HG02798 (cell line): ENCODE data around the gene NADK2.
A peak's percentile ranks its signal among the peaks of the same experiment; 100 is the strongest.
"Not testable (repeated sequence)": the region's sequence is repeated elsewhere in the genome, so short reads cannot be mapped to it uniquely, and the experiment has no call there.

Source experiments
- ATAC-seq: cut with Tn5 transposase; IDR thresholded peaks from one replicate; pipeline ENCODE4 v1.9.1; 2021; ENCODE audit warnings: mild to moderate bottlenecking; ENCODE audit not compliant: unreplicated experiment, poor library complexity

The NADK2 gene, protein sequence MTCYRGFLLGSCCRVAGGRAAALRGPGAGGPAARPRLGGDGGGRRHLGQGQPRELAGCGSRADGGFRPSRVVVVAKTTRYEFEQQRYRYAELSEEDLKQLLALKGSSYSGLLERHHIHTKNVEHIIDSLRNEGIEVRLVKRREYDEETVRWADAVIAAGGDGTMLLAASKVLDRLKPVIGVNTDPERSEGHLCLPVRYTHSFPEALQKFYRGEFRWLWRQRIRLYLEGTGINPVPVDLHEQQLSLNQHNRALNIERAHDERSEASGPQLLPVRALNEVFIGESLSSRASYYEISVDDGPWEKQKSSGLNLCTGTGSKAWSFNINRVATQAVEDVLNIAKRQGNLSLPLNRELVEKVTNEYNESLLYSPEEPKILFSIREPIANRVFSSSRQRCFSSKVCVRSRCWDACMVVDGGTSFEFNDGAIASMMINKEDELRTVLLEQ

DNA sequence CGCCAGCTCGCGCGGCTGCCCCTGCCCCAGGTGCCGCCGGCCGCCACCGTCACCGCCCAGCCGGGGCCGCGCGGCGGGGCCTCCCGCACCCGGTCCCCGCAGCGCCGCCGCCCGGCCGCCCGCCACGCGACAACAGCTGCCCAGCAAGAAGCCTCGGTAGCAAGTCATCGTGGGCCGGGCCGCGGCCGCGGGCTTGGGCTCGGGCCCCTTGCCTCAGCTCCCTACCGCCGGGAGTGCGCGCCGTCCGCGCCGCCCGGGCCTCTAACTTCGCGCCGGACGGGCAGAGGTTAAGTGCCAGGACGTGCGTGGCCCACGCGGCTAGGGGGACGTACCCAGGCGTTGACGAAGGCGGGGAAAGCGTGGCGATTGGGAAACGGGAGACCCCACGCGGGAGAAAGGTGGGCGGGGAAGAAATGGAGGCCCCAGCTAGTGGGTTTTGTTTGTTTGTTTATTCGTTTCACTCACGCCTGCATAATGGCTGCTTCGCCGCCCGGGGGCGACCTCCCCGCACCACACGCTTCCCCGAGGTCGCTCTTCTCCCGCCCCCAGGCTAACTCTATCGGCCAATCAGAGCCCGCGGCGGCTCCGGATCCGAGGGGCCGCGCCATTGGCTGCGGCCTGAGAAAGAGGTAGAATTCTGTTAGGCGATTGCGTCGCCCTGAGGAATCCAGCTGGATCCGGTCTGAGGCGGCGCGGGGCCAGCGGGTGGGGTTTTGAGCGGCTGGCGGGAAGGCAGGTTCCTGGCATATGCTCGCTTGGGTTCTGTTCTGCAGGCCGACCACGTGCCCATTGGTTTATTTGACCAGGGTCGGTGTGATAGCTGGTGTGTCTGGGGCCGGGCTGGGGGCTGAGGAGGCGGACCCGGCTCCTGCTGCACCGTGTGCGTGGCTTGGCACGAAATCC, at the start of gene NADK2:
Gene NADK2 (minus strand): TSS at position 295 of the 903 bp plus-strand sequence. CDS start 127 bp downstream, at position 168.
- ATAC-seq, result peak; percentile 91

DNA sequence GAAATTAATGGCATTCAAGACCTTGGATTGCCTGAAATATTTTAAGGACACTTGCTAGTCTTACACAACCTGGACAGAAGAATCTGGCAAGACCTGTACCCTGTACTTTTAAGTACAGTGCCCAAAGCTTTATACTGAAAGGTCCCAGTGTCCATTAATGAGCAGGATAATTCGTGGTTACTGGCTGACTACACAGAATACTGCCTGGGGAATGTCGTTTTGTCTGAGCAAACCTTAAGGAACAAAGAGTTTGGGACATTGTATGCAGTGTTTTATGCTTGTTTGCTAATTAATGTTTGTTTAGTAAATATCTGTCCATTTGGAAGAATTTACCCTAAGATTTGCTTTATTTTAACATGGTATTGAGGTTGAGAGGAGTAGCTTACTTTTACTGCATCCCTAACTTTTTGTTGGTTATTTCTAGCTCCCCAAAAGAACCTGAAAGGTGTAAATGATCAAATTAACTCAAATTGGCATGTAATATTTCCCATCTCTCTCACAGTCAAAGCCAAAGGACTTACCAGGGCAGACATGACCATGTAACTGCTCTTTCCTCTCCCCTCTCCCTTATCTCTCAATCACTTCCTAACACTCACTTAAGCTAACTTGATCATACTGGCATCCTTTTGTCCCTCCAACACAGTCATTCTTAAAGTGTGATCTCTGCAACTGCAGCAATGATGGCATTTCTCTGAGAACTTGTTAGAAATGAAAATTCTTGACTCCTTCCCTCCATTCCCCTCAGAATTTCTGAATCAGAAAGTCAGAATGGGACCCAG, 44.3 kb upstream of the NADK2 start:
- ATAC-seq, result no peak

DNA sequence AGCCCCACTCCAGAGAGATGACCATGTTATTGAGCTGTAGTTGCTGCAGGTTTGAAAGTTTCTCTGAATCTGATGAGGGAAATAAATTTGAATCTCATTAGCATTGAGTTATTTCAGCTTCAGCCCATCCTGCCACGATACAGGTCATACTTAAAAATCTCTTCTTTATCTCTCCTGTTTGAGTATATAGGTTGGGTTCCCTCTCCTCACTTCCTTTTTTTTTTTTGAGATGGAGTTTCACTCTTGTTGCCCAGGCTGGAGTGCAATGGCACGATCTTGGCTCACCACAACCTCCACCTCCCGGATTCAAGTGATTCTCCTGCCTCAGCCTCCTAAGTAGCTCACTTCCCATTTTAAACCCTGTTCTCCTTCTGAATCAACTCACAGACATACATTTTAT, 42.0 kb upstream of the NADK2 start:
- not testable (repeated sequence) for ATAC-seq

DNA sequence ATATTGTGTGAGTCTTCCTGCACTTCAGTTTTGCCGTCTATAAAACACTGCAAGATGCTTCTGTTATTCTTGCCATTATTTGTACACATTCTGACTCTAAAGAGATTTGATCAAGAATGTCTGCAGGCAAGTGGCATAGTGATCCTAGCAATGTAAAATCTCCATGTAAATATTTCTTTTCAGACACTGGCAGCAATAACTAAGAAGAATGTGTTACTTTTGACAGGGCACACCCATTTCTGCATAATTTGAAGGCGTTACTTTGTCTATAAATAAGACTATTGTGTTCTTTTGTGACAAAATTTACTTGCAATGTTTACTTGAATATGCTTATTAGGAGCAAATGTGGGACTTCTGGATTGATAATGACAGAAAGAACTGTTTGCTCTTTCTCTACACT, 39.9 kb upstream of the NADK2 start:
- ATAC-seq, result no peak

DNA sequence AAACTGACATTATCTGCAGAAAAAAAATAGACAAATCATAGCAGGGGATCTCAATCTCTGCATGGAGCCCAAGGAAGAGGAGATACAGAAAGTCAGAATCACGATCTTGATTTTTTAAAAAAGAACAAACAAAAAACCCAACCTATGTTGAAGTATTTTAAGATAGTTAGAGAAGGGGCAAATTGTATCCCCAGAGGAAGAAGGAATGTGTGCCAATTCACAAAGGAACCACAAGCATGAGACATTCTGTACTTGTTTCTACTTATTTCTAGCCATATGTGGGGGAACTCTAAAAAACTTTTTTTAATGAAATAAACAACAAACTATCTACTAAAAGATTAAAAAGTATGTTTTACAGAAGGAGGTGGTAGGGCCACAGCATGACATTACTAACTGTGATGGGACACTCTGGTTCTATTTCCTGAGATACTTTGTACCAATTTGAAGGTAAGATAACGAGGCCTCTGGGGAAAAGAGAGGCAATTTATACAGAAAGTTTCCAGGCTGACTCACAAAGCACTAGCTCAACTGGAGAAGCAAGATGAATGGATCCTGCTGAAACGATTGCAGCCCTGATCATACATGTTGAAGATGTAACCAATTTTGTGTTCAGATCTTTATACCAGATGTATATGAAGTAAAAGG, 37.5 kb upstream of the NADK2 start:
- ATAC-seq, result no peak

DNA sequence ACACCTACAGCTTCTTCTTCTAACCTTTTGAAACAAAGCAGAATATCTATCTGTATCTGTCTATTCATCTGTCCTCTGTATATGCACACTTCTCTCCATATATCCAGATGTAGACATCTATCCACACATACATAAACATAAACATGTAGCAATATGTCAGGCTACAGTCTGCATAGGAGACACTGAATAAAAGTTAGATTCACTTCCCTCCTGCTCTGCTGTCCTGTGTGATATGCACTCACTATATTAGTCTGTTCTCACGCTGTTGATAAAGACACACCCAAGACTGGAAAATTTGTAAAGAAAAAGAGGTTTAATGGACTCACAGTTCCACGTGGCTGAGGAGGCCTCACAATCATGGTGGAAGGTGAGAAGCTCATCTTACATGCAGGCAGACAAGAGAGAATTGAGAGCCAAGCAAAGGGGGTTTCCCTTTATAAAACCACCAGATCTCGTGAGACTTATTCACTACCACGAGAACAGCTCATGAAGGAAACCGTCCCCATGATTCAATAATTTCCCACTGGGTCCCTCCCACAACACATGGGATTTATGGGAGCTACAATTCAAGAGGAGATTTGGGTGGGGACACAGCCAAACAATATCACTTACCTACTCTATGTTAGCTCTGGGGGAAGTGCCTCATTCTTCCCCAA, 35.9 kb upstream of the NADK2 start:
- no peak for ATAC-seq

DNA sequence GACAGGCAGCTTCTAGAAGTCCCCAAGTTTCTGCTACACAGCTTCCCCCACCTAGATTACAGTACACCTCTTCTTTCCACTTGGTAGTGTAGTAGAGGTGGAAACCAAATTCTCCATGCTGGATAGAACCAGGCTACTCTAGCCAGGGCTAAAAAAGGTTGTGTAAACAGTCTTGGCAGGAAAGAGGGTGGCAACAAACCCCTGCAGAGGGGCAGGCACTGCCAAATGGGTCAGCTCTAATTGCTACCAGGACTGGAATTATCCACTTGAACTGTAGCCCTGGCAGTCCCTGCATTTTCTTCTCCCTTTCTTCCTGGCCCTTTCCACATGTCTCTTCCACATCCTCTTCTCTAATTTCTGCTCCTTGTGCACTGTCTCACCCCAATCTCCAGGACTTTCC, 35.1 kb upstream of the NADK2 start:
- no peak for ATAC-seq

DNA sequence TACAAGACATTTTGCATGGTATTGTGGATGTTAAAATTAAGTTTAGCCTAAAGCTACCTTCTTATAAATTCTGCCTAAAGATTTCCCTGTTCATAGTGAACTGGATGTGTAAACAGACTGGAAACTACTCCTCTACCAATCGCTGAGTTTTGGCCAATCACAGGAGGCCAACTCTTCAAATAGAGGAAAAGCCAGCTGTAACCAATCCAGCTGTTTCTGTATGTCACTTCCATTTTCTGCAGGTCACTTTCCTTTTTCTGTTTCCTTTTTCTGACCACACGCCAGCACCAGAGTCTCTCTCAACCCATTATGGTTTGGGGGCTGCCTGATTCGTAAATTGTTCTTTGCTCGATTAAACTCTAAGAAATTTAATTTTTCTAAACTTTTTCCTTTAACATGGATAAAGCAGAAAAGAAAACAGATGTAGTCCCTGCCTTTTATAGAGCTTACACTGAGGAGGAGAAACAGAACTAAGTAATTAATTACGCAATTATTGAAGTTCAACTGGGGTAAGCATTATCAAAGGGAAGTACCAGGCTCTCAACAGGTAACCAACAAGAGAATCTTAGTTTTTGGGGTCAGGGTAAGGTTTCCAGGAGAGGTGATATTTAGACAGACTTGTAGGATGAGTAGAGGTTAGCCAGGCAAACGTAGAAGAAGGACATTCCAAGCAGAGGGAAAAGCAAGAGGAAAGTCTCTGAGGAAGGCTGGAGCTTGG, 32.2 kb upstream of the NADK2 start:
- no peak for ATAC-seq

DNA sequence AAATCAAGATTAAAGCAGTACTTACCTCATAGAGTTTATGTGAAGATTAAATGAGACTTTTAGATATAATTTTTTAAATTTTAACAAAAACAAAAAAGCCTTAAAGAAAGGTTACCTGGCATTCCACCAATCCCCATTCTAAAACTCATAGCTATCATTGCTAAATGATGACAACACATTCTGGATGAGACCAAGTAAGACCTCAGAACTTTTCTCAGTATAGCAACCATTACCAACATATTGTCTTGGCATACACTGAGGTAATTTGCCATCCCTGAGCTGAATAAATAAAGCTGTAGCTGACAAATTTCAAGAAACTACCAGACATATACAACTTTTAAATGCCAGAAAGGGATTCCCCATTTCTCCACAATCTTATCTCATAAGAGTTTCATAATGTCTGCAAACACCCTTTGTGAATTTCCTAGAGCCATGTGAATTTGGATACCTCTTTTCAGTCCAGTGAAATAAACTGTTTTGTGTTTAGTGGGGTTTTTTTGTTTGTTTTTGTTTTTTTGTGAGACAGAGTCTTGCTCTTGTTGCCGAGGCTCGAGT, 30.5 kb upstream of the NADK2 start:
- ATAC-seq, result no peak

DNA sequence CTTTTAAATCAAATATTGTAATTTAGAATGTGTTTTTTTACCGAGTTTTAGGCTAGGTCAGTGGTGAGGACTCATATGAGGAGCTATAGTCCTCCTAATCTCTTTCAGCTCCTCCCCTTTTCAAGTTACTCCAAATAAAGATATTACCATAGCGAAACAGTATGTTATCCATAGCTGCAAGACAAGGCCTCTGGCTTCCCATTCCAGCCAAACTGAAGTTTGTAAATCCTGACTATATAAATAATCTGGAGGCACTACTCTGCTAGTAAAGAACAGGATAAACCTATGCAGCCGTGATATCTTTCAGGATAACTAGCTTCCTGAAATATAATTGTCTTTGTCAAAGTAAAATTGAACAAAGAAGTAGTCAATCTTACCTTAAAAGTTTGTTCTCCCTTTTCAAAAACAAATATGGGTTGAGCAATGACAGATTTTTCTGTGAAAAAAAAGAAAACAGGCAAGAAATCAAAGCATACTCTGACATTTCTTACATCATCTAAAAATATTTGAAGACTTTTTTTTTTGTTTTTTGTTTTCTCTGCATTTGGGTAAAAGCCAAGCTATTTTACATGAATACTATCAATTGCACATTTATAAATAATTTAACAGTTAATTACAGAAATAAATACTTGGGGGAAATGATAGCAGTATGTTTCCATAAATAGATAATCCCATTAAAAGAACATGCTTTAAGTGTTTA, 29.3 kb upstream of the NADK2 start:
- no peak for ATAC-seq

DNA sequence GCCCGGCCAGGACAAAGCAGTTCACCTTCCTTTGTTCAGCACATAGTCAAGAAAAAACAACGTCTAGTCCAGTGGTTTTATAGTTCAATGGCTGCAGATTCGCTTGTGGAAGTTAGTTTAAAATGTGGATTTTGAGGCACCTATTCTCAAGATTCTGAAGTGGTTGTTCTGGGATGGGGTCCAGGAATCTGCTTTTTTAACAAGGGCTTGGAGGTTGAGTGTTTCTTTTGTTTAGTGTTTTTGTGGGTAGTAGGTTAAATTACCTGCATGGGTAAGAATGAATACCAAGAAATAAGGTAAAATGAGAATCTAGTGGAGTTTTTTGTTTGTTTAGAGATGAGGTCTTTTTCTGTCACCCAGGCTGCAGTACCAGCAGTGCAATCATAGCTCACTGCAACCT, 28.4 kb upstream of the NADK2 start:
- ATAC-seq, result no peak

DNA sequence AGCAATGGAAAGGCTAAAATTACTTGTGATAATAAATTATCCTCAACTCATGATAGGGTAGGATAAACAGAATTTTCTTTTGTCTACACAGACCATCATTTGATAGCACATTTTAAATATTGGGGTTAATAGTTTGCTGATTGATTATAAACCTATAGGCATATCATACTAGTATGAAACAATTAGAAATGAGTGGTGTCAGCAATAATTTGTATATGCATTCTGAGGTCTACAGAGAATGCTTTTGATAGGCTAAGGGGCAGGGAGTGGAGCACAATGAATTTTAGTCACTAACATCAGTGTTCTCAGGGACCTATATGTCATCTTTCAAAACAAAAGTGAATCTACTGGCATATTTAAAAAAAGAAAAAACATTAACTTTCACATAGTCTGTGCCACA, 27.8 kb upstream of the NADK2 start:
- ATAC-seq, result no peak

DNA sequence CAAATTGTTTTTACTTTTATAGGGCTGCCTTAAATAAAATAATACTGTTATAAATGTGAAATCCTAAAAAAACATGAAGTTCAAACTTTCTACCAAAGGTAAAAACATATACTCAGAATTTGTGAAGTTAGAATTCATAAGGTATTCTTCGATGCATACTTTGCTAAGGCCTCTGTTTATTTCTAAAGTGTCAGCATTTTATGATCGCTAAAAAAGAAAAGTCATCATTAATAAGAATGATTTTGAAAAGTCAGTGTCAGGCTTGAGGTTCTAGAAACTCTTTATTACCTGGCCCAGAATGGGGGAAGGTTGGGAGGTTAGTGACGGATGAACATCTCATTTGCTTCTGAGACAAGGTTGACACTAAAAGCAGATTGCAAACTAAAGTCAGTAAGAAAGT, 26.2 kb upstream of the NADK2 start:
- no peak for ATAC-seq

DNA sequence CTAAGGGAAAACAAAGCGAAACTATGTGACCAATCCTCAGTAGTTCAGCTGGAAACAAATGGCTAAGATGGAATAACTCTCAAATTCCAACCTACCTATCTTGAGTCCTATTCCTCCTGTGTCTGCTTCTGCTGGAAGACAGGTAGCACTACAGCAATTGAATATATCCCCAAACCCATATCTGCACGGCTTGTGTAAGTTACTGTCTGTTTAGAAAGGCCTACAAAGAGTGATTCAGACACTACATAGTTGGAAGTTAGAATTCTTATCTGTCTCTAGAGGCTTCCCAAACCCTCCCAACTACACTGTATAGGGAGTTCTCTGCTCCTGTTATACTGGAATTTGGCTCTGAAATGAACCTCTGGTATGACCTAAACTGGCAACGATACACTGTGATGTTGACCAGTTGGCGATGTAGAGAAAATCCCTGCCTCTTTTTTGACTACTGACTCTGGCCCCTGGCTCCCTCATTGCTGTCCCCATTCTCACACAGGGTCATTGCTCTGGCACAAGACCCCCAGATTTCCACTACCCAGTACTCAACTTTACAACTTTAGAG, 22.6 kb upstream of the NADK2 start:
- ATAC-seq, result no peak

DNA sequence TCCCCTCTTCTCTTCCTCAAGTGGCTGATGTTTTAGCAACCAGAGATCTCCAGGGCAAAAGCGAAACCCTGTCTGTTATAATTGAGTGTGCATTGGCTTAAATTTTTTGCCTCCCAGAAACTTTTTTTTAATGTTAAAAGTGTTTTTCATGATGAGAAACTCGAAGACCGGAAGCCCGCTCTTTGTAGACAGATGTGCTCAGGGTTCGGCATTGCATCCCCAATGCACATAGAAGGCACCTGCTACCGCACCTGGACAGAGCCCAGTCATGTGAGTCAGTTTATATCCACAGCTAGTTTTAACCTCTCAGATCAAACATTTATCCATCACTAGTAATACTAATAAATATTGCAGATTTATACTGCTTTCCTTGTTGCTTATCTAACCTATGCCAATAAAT, 19.5 kb upstream of the NADK2 start:
- ATAC-seq, result no peak

DNA sequence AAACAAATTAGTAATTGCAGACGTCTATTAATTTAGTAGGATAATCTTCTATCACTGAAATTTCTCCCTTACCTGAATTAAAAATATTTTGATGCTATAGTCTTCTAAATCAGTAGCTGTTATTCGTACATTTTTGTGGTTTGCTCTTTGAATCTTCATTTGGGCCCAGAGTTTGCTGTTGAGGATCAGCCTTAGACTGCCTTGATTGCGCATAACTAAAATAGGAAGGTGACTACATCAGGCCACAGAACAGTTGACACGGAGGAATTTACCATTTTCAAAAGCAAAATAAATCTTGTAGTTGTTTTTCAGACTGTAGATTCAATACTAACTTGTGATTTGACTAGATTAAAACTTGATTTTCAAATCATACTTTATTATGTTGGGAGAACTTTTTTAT, 11.8 kb upstream of the NADK2 start:
- no peak for ATAC-seq

DNA sequence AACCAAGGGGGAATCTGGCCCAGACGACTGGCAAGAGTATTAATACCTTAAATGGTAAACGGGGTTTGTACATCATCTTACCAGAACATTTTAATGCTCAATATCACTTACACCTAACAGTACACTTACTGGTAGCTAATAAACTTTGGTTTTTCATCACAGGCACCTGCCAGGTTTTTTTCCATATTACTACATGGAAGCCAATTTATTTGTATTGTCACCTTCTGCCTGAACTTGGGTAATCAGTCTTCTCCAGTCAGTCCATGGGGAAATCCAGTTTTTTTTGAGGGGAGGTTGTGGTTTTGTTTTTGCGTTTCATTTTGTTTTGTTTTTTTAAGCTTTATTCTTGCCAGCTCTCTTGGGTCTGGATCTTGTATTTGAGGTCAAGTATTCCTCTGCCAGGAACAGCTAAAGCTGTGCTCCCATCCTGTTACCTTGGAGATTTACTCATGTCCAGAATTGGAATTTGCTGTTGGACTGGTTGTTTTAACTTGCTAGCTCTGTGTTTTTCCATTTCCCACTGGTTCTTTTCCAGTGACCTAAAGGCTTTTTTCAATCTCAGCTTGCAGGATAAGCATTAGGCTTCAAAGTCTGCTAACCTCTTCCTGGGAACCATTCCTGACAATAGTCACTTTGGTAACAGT, 11.1 kb upstream of the NADK2 start:
- ATAC-seq, result no peak
